Mononuclear cell (primary cell): ENCODE data around the gene KDSR. TPM values are rescaled to one million over a fixed set of nuclear protein-coding genes. Genes with fewer than 3 reads are reported as not detected.

Source experiments
- H3K27me3 ChIP-seq: 2 replicates; pipeline ENCODE4 v1.6.0; 2011; ENCODE audit warnings: low read length, control low read depth; ENCODE audit not compliant: insufficient read depth
- H3K4me1 ChIP-seq: 2 replicates; pipeline ENCODE4 v1.5.1; 2011; ENCODE audit warnings: mild to moderate bottlenecking, low read length, control low read depth; ENCODE audit not compliant: insufficient read depth
- H3K4me3 ChIP-seq: 2 replicates; pipeline ENCODE4 v1.5.1; 2011; ENCODE audit warnings: mild to moderate bottlenecking, low read length, moderate library complexity
- H3K9me3 ChIP-seq: 2 replicates; pipeline ENCODE4 v1.5.1; 2011; ENCODE audit warnings: low read depth, mild to moderate bottlenecking, control low read depth, low read length
- total RNA-seq: library from RNA; depleted of rRNA; stranded (reverse); fragments of >200 nt; gene quantifications from one replicate; pipeline ENCODE4 v1.2.3, GENCODE V29; 2012

KDSR gene, protein sequence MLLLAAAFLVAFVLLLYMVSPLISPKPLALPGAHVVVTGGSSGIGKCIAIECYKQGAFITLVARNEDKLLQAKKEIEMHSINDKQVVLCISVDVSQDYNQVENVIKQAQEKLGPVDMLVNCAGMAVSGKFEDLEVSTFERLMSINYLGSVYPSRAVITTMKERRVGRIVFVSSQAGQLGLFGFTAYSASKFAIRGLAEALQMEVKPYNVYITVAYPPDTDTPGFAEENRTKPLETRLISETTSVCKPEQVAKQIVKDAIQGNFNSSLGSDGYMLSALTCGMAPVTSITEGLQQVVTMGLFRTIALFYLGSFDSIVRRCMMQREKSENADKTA
- 16.9 TPM for total RNA-seq

DNA sequence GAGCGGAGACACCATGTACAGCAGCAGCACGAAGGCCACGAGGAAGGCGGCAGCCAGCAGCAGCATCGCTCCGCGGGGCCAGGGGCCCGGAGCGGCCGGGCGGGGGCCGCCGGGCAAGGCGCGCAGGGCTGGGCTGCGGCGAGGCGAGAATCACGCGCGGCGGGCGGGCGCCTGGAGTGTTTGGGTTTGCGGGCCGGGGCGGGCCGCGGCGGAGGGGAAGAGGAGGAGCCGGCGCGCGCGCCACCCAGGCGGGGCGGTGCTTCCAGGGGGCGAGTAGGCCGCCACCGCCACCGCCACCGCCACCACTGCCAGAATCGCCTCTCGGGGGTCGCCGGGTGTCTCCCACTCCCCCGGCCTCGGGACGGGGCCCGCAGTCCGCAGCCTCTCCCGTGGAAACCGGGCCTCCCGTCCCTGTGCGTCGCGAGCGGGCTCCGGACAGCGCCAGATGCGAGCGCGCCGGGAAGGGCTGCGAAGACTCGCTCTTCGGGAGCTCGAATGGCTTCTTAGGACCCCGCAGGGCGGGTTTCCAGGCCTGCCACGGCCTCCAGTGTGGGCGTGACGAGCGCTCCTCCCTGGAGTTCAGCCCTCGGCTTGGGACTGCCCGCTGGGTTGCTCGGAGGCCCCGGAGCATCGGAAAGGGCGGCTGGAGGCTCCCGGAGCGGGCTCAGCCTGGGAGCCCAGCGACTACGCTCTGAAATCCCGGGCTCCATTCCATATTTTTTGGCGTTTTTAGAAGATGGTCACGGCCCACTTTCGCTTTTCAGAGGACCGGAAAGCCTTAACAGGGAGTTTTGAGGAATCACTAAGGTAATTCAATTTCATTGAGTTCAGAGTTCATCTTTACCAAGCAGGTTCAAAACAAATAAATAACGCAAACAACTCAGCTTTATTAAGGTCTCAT lies at the start of gene KDSR:
KDSR (minus strand) TSS at position 154 of the 901 bp plus-strand sequence; CDS start at position 66, 88 bp downstream.
- Histone ChIP-seq H3K9me3 (no peaks in the 10 kb centered on the region), H3K27me3 (no peaks in the 10 kb centered on the region), H3K4me1 (peaks cover 28% of the 10 kb centered on the region), H3K4me3 (peak within 1 kb of the TSS; percentile 72)

DNA sequence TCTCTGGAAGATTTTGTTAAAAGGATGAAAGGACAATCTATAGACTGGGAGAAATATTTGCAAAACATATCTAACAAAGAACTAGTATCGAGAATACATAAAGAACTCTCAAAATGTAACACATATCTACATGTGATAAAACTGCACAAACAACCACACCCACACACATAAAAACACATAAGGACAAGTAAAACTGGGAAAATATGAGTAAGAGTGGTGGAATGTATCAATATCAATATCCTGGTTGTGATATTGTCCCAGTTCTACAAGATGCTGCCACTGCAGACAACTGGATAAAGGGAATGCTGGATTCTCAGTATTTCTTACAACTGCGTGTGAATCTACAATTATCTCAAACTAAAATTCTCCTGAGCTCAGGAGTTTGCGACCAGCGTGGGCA lies 45.9 kb upstream of the KDSR start:
- Histone ChIP-seq H3K9me3 (no peaks in the 10 kb centered on the region), H3K4me1 (peaks cover 4% of the 10 kb centered on the region), H3K27me3 (no peaks in the 10 kb centered on the region), H3K4me3 (no peak overlapping the region)

DNA sequence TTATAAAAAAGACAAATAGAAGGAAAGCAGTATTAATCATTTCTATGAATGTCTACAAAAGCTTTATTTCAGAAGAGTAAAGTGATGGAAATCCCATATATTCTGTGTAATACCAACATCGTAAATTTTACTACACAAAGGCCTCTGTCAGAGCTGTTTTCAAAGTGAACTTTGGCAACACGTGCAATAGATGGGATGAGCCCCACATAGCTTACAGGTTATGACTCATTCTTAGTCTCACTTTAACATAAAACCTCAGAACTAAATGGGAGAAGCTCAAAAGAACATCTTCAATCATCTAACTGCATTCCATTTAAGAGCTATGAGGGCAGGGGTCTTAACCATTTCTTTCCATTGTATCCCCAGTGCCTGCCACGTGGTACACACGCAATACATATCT lies 43.8 kb upstream of the KDSR start:
- no peaks in the 10 kb centered on the region for H3K27me3 ChIP-seq
- no peaks in the 10 kb centered on the region for H3K4me1 ChIP-seq
- no peaks in the 10 kb centered on the region for H3K9me3 ChIP-seq
- no peak overlapping the region for H3K4me3 ChIP-seq

DNA sequence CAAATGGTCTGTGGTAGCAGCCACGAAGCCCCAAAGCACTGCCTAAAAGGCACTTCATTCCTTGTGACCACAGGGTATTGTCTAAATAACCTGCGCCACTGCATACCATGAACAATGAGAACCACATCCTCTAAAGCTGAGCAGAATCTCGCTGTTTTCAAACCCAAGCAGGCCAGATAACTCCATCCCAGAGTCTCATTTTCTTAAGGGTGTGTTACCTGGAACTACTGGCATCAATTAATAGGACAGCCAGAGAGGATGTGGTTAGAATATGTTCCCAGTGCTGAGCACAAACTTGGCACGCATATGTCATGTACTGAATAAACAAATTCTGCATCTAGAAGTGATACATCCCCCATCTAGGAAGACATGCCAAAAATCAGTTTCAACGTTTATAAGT lies 42.3 kb upstream of the KDSR start:
- Histone ChIP-seq H3K27me3 (no peaks in the 10 kb centered on the region), H3K9me3 (no peaks in the 10 kb centered on the region), H3K4me1 (no peaks in the 10 kb centered on the region)

DNA sequence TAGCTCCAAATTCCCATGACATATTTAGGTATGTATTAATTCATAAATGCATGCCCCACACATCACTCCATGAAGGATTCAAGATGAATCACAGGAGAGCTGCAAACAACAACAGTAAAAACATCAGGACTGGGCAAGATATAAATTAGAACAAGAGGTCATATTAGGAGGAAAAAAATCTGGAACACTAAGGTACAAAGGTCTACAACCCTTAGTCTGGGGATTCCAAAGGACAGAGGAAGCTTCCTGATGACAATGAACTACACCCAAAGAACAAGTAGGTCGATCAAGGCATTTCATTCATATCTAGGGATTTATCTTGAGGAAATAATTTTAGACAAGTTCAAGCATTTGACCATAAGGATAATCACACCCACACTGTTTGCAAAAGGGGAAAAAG lies 40.7 kb upstream of the KDSR start:
- H3K27me3 ChIP-seq, result no peaks in the 10 kb centered on the region
- H3K9me3 ChIP-seq, result no peaks in the 10 kb centered on the region
- H3K4me1 ChIP-seq, result no peaks in the 10 kb centered on the region
- no peak overlapping the region for H3K4me3 ChIP-seq

More for the DNA sequence above, 42.3 kb upstream of the KDSR start:
- H3K4me3 ChIP-seq, result no peak overlapping the region

DNA sequence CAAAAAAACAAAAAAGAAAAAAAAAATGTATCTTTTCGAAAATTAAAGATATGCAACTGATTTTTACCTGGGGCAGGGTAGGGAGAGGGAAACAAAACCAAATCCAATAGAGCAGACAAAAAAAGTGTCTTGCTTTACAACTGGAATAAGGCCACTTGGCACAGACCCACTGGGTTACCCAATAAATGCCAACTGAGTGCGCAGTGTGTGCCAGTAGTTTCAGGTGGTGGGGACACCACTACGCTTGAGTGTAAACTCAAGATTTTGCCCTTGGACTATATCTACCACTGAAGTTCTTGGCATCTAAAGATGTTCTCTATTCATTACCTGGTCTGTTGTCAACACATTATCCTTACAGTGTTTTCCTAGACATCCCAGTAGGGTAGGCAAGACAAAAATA lies 39.0 kb upstream of the KDSR start:
- Histone ChIP-seq H3K27me3 (no peaks in the 10 kb centered on the region), H3K9me3 (no peaks in the 10 kb centered on the region)

DNA sequence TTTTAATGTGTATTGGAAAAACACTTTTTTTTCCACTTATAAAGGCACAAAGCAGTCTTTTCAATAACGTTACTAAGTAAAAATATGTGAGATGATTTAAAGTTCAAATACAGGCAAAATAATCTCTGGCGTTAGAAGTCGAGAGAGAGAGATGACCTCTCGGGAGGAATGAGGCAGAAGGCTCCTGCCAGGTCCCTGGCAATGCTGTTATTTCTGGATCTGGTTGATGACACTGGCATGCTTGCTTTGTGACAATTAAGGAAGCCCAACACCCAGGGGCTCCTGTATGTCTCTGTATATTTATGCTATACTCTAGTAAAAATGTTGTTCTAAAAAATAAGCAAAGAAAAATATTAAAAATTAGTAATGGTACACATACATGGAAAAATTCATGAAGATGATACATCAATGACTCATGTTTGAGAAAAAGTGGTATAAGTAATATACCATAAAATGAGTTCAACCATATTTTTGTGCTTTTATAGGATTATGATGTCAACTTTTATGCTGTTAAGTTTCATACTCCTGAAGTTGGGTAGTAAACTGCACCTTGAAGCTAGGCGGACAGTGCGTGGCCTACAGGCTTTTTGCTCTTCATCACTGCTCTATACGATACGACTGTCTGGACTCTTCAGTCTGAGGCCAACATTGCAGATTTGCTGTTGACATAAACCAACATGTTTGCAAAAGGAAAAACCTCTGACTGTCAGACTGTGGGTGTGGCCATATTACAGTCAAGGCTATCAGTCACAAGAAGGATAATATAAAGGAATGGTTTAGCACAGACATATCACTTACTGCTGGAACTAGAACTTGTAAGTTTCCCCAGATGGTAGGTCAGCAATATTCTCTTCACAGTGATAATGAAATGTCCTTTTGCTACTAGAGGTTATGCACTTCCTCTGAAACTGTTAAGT lies 35.5 kb upstream of the KDSR start:
- Histone ChIP-seq H3K9me3 (no peaks in the 10 kb centered on the region), H3K4me3 (no peak overlapping the region), H3K4me1 (no peaks in the 10 kb centered on the region), H3K27me3 (no peaks in the 10 kb centered on the region)

More for the DNA sequence above, 39.0 kb upstream of the KDSR start:
- Histone ChIP-seq H3K4me3 (no peak overlapping the region), H3K4me1 (no peaks in the 10 kb centered on the region)

DNA sequence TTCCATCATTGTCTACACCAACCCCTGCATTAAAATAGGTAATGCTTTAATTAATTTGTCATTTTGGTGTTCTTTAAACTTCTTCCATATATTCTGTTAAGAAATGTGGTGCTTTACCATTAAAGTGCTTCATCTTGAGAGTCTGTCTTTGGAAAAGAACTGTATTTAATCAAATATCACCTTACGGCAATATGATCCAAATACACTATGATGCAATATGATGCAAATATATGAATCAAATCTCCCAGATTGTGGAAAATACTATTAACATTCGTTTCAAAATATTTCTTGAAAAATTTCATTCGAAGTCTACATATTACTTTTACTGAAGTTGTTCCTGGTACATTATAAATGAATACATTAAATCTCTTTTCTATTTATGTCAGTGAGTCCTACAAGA lies 32.3 kb upstream of the KDSR start:
- Histone ChIP-seq H3K4me3 (no peak overlapping the region), H3K9me3 (no peaks in the 10 kb centered on the region), H3K4me1 (no peaks in the 10 kb centered on the region), H3K27me3 (no peaks in the 10 kb centered on the region)

DNA sequence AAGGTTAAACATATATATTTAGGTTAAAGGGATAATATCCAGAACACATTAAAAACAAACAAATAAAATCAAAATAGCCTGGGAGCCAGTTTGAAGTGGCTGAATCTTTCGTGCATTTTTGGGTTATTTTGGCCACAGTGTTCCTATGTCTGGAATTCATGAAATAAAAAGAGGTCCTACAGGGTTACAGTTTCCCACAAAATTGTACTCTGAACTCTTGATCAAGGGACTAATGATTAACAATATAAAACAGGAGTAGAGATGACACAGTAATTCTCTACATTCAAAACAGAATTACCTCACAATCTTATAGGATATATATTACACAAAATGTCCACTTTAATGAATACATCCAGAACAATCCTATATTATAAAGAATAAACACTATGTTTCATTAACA lies 30.3 kb upstream of the KDSR start:
- no peaks in the 10 kb centered on the region for H3K4me1 ChIP-seq

DNA sequence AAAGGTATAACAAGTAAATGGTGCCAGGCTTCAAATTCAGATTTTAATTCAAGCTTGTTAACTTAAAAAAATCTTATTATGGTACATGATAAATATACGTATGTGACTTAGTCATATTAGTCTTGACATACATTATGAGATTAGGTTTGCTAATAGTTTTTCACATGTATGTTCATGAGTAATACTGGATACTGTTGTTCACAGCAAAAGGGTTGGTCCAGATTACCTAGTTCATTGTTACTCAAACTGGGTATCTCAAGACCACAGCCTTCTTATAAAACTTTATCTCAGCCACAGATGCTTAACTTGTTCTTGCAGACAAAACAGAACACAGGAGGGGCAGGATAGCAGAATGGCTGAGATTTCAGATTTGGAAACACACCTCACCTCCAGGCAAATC lies 28.5 kb upstream of the KDSR start:
- no peaks in the 10 kb centered on the region for H3K9me3 ChIP-seq
- no peaks in the 10 kb centered on the region for H3K27me3 ChIP-seq
- H3K4me3 ChIP-seq, result no peak overlapping the region
- no peaks in the 10 kb centered on the region for H3K4me1 ChIP-seq

More for the DNA sequence above, 30.3 kb upstream of the KDSR start:
- Histone ChIP-seq H3K4me3 (no peak overlapping the region), H3K27me3 (no peaks in the 10 kb centered on the region), H3K9me3 (no peaks in the 10 kb centered on the region)

DNA sequence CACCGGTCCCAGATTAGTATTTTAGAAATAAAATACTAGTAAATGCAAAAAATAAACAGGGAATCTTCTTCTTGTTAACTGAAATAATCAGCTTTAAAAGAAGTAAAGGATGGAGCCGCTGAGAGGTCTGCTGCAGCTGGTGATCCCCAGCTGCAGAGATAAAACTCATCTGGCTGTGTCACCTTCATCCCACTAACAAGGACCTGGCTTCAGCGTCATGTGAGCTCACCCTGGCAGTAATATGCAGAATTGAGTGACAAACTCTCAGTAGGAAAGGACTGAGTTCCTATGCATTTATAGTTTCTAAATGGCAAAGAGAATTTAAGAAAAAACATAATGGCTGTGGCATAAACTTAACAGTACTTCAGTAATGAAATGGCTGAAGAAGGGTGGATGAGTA lies 27.9 kb upstream of the KDSR start:
- Histone ChIP-seq H3K4me1 (no peaks in the 10 kb centered on the region), H3K27me3 (no peaks in the 10 kb centered on the region), H3K4me3 (no peak overlapping the region), H3K9me3 (no peaks in the 10 kb centered on the region)

DNA sequence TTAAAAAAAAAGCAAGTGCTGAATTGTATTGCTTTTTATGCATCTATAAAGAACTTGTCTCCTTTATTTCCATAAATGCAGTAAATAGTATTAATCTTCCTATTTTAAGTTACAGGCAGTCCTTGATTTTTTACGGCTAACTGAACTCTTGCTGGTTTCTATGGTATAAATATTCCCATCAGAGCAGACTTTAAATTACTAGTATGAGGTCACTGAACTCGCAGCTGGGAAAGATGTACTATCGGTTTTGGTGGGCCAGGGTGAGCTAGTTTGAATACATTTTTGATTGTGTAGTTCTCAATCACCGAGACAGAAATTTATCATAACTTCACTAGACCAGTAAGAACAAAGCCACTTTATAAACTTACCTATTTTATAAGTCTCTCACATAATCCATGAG lies 20.9 kb upstream of the KDSR start:
- no peaks in the 10 kb centered on the region for H3K27me3 ChIP-seq
- H3K9me3 ChIP-seq, result no peaks in the 10 kb centered on the region
- H3K4me1 ChIP-seq, result no peaks in the 10 kb centered on the region
- H3K4me3 ChIP-seq, result no peak overlapping the region

DNA sequence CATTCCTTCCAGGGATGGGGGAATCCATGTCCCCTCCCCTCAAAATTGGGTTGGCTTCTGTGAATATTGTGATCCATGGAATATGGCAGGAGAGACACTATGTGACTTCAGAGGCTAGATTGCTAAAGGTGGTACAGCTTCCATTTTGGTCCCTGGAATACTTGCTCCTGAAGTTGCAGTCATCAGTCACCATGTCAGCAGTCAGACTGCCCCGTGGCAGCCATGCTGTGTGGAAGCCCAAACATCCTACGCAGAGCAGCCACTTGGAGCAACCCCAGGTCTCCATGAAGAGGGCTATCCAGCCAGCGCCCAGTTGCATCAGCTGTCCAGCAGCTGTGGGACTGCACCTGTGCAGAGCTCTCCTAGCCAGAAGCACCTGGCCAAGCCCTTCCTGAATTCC lies 15.8 kb upstream of the KDSR start:
- Histone ChIP-seq H3K4me3 (no peak overlapping the region), H3K4me1 (no peaks in the 10 kb centered on the region), H3K27me3 (no peaks in the 10 kb centered on the region), H3K9me3 (no peaks in the 10 kb centered on the region)

DNA sequence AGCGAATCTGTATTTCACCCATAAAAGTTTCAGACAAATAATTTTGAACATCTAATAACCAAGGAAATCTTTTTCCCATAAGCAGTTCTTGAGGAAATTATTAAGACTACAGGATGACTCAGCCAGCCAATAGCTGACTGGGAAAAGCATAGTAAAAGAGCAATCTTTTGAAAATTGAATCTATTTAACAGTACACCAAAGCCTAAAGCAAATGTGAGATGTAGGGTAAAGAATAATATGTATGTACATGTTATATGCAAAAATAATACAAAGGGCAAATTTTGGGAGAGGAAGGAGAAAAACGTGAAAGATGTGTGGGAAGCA lies 12.6 kb upstream of the KDSR start:
- Histone ChIP-seq H3K4me3 (no peak overlapping the region), H3K4me1 (peaks cover 11% of the 10 kb centered on the region), H3K27me3 (no peaks in the 10 kb centered on the region), H3K9me3 (no peaks in the 10 kb centered on the region)
